CD4-positive, alpha-beta memory T cell (primary cell): ENCODE measurements around the gene HCAR3. TPM values are rescaled to one million over a fixed set of nuclear protein-coding genes. Genes with fewer than 3 reads are reported as not detected.
"Not testable (repeated sequence)": the region's sequence is repeated elsewhere in the genome, so short reads cannot be mapped to it uniquely, and the experiment has no call there.

Experiments used
- CTCF ChIA-PET: fragments of 350-600 bp; sonication (Branson Sonifier 250); formaldehyde crosslinking; loops from one replicate; lab custom pipeline; 2021; ENCODE audit warnings: inconsistent platforms; ENCODE audit not compliant: partially characterized antibody; lab: Charles Lee
- POLR2A ChIA-PET: fragments of 350-600 bp; sonication (Branson Sonifier 250); formaldehyde crosslinking; loops from one replicate; lab custom pipeline; 2021; ENCODE audit not compliant: partially characterized antibody; lab: Charles Lee
- DNase-seq, 5 donors: peaks; one replicate each; pipeline versions ENCODE4 v3.0.0 to v3.0.0-alpha.2; 2020 to 2022; ENCODE audit warnings: mixed read lengths in 1 of 5
- H3K27ac ChIP-seq: one replicate; pipeline ENCODE4 v1.7.0; 2013; ENCODE audit warnings: low read depth, low read length
- H3K27me3 ChIP-seq: 2 replicates; pipeline ENCODE4 v1.7.0; 2013; ENCODE audit warnings: mild to moderate bottlenecking, low read length, moderate library complexity; ENCODE audit not compliant: insufficient read depth
- H3K36me3 ChIP-seq: 2 replicates; pipeline ENCODE4 v1.7.0; 2013; ENCODE audit warnings: mild to moderate bottlenecking, low read length, moderate library complexity; ENCODE audit not compliant: insufficient read depth
- H3K4me1 ChIP-seq: 2 replicates; pipeline ENCODE4 v1.7.0; 2013; ENCODE audit warnings: mild to moderate bottlenecking, low read length, moderate library complexity; ENCODE audit not compliant: insufficient read depth
- H3K4me3 ChIP-seq, 2 donors: one replicate each; pipeline ENCODE4 v1.7.0; 2013; ENCODE audit warnings: low read length in 2 of 2, mild to moderate bottlenecking in 1 of 2
- H3K9me3 ChIP-seq, 2 donors: one replicate each; pipeline ENCODE4 v1.7.0; 2013; ENCODE audit warnings: low read length in 2 of 2, control low read depth in 1 of 2; ENCODE audit not compliant: control insufficient read depth in 1 of 2
- H3K27ac Mint-ChIP-seq, 7 donors: one replicate each; pipeline ENCODE4 v1.8.0; 2020 to 2021; ENCODE audit warnings: mixed read lengths in 7 of 7, mild to moderate bottlenecking in 6 of 7, inconsistent platforms in 3 of 7, moderate library complexity in 3 of 7
- H3K27me3 Mint-ChIP-seq, 2 donors: one replicate each; pipeline ENCODE4 v1.8.0; 2020 to 2021; ENCODE audit warnings: mixed read lengths in 2 of 2
- H3K36me3 Mint-ChIP-seq, 2 donors: one replicate each; pipeline ENCODE4 v1.8.0; 2020 to 2021; ENCODE audit warnings: mixed read lengths in 2 of 2, inconsistent platforms in 1 of 2, mild to moderate bottlenecking in 1 of 2
- H3K4me1 Mint-ChIP-seq, 4 donors: one replicate each; pipeline ENCODE4 v1.8.0; 2020 to 2021; ENCODE audit warnings: mixed read lengths in 4 of 4, mild to moderate bottlenecking in 1 of 4
- H3K4me3 Mint-ChIP-seq, 8 donors: one replicate each; pipeline ENCODE4 v1.8.0; 2020 to 2021; ENCODE audit warnings: mixed read lengths in 8 of 8, mild to moderate bottlenecking in 7 of 8, moderate library complexity in 6 of 8, inconsistent platforms in 3 of 8
- H3K9me3 Mint-ChIP-seq, 8 donors: one replicate each; pipeline ENCODE4 v1.8.0; 2020 to 2021; ENCODE audit warnings: mixed read lengths in 8 of 8, mild to moderate bottlenecking in 5 of 8, inconsistent platforms in 3 of 8, moderate library complexity in 1 of 8
- intact Hi-C: fragments of 100-400 bp; cut with micrococcal nuclease; formaldehyde crosslinking; loops from one replicate; pipeline ENCODE4 v1.15.1; 2023
- polyA plus RNA-seq, 2 donors: library from polyadenylated mRNA; unstranded; fragments of 300-500 nt; fragmentation: Illumina TruSeq; gene quantifications; one replicate each; pipeline ENCODE4 v1.2.3, GENCODE V29; 2021
- total RNA-seq, 2 experiments: library from RNA; stranded (reverse); gene quantifications; one replicate each; pipeline ENCODE4 v1.2.3, GENCODE V29; 2021

HCAR3 gene
- total RNA-seq: not detected
- not detected for polyA plus RNA-seq

DNA sequence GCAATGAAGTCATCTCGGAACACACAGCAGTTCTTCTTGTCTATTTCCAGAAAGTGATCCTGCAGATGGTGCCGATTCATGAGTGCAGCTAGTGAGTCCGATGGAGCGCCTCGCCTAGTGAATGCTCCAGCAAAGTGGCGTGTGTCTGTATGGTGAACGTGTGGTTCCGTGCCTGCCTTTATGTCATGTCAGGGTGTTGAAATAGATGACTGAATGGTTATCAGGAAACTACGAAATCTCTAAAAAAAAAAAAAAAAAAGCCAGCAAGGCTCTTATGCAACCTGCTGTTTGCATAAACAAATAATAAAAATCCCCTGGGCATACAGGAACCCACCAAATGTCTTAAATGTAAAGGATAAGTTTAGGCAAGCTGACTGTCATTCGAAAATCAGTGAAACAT lies at the start of gene HCAR3:
Gene HCAR3, minus strand, starts transcription at position 154 of the 400 bp plus-strand sequence. Its CDS starts 74 bp downstream, at position 80.
- CTCF ChIA-PET, H3K4me1 Mint-ChIP-seq, intact Hi-C loops, H3K4me3 Mint-ChIP-seq, H3K36me3 ChIP-seq, H3K9me3 ChIP-seq, POLR2A ChIA-PET, H3K27ac Mint-ChIP-seq, H3K36me3 Mint-ChIP-seq, H3K27ac ChIP-seq, H3K4me1 ChIP-seq, H3K27me3 ChIP-seq, H3K4me3 ChIP-seq, DNase-seq, H3K27me3 Mint-ChIP-seq, H3K9me3 Mint-ChIP-seq: not testable (repeated sequence)

DNA sequence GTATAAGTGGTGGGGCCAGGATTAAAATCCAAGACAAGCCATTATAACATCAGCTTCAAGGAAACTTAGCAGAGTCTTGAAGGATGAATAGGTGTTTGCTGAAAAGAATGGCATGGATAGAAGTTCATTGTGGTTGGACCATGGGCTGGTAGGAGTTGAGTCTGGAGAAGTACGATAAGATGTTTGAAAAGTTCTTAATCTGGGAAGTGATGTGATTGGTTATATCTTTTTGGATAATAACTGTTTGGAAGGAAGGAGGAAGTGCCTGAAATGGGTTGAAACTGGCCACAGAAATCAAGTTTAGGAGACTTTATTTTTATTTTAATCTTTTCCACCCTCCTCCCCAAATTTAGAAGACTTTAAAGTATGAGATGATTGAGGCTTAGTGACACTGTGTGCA lies 41.0 kb upstream of the HCAR3 start:
- H3K27me3 ChIP-seq: no peaks in the 10 kb centered on the region
- peak overlapping the region in 1 of 8 donors; percentile 40 for H3K4me3 Mint-ChIP-seq
- peaks cover 45% of the 10 kb centered on the region for H3K36me3 ChIP-seq
- H3K4me3 ChIP-seq: no peak overlapping the region
- POLR2A ChIA-PET: no interaction called here
- DNase-seq: no peak
- H3K27ac Mint-ChIP-seq: peak overlapping the region in 2 of 7 donors; percentile 35 to 77
- no peaks in the 10 kb centered on the region for H3K9me3 Mint-ChIP-seq
- H3K36me3 Mint-ChIP-seq: peaks cover 42 to 72% of the 10 kb centered on the region in 2 donors
- H3K9me3 ChIP-seq: no peaks in the 10 kb centered on the region
- peaks cover 33 to 59% (median 44%) of the 10 kb centered on the region in 4 donors for H3K4me1 Mint-ChIP-seq
- intact Hi-C loops: no loop called here
- CTCF ChIA-PET: no interaction called here
- no peaks in the 10 kb centered on the region for H3K27me3 Mint-ChIP-seq
- H3K4me1 ChIP-seq: peaks cover 21% of the 10 kb centered on the region
- no peak overlapping the region for H3K27ac ChIP-seq

DNA sequence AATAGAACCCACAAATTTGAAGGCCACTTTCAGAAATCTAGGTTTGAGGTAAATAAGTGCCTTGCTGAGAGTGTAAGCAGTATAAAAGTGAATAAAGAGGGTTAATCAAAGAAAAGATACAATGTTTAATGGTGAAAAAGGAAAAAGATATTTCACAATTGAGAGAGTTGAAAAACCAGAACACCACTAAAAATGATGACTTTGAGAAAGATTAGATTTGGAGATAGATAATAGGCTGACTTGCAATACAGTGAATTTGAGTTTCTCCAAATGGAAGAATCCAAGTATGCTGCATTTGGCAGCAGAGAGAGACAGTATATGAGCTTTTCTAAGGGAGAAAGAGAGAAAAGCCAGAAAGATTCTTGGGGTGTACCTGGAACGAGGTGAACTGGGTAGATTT lies 38.2 kb upstream of the HCAR3 start:
- Histone ChIP-seq H3K36me3 (peaks cover 37% of the 10 kb centered on the region), H3K9me3 (no peaks in the 10 kb centered on the region), H3K27ac (no peak overlapping the region), H3K27me3 (no peaks in the 10 kb centered on the region), H3K4me3 (no peak overlapping the region), H3K4me1 (peaks cover 25% of the 10 kb centered on the region)
- Mint-ChIP-seq H3K9me3 (peaks cover 0 to 2% (median 0%) of the 10 kb centered on the region in 8 donors), H3K27me3 (no peaks in the 10 kb centered on the region), H3K4me1 (peaks cover 37 to 70% (median 51%) of the 10 kb centered on the region in 4 donors), H3K27ac (peak overlapping the region in 5 of 7 donors; percentile 10 to 96 (median 84)), H3K36me3 (peaks cover 37 to 58% of the 10 kb centered on the region in 2 donors), H3K4me3 (peak overlapping the region in 1 of 8 donors; percentile 37)
- intact Hi-C loops: no loop called here
- ChIA-PET CTCF (no interaction called here), POLR2A (interaction anchor here (3.2 kb wide), 1 partner anchor 254 kb away, joined by 14 read pairs; the partner anchor contains the start of gene ZCCHC8)
- DNase-seq: no peak

DNA sequence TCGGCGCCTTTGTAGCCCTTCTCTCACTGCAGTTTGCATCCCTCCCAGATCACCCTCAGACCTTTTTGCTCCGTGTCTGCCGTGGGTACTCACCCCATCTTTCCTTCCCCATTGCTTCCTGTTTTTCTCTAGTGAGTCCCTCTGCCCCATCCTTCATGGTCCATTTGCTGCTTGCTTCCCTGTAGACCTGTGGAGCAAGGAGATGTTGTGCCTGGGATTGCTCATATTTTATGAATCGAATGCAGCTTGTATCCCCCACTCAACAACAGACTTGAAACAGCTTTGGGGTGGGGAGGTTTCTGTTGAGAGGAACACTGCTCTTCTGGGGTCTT lies 36.7 kb upstream of the HCAR3 start:
- H3K9me3 ChIP-seq: no peaks in the 10 kb centered on the region
- no peaks in the 10 kb centered on the region for H3K27me3 ChIP-seq
- H3K4me3 ChIP-seq: peak overlapping the region; percentile 64 to 77
- ChIA-PET POLR2A (interaction anchor here (0.6 to 3.2 kb wide), 14 partner anchors 9 to 918 kb away, joined by 3 to 14 read pairs (median 3); partner anchors contain the start of genes CCDC62, DIABLO, KNTC1 and MPHOSPH9), CTCF (interaction anchor here (1.1 to 2.1 kb wide), 6 partner anchors 11 to 354 kb away, joined by 3 to 15 read pairs (median 4); no protein-coding TSS in a partner anchor)
- peaks cover 29% of the 10 kb centered on the region for H3K36me3 ChIP-seq
- H3K27me3 Mint-ChIP-seq: no peaks in the 10 kb centered on the region
- peak in 1 of 5 donors; percentile 3 for DNase-seq
- H3K9me3 Mint-ChIP-seq: peaks cover 0 to 2% (median 0%) of the 10 kb centered on the region in 8 donors
- peak overlapping the region; percentile 87 for H3K27ac ChIP-seq
- peaks cover 37 to 66% (median 50%) of the 10 kb centered on the region in 4 donors for H3K4me1 Mint-ChIP-seq
- H3K27ac Mint-ChIP-seq: peak overlapping the region; percentile 90 to 99 (median 97)
- peaks cover 34 to 50% of the 10 kb centered on the region in 2 donors for H3K36me3 Mint-ChIP-seq
- H3K4me3 Mint-ChIP-seq: peak overlapping the region; percentile 93 to 97 (median 94)
- peaks cover 19% of the 10 kb centered on the region for H3K4me1 ChIP-seq
- intact Hi-C loops: no loop called here

DNA sequence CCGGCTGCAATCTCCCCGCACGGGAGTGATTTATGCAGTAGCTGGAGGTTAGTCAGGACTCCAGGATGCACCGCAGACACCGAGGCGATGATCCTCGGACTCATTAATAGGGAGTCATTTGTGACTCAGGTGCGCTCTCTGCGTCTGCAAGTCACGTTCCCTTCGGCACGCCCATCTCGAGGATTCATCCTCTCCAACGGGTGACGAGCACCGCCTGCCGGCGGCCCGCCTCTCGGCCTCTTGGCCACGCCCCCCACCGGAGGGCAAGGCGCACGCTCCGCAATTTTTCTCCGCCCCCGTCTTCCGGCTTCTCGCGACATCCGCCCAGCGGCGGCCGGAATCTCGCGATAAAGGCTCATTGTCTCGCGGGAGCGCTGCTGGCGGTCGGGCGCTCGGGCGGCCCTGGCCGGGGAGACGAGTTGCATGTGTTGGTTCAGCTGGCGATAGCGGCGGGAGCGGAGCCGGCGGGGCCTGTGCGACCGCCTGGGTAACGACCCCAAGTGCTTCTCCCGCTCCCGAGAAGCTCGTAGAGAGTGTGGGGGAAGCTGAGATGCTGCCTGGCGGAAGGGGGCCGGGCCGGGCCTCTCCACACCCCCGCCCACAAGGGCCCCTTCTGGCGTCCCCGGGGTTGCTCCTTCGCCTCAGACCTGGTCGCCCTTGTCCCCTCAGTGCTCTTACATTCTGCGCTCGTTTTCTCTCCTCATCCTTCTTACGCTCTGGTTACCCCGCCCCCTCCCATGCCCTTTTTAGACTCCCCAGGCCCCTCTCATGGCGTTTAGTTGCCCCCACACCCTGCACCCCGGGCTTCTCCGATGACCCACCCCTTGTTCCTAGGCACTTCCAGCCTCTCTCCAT lies 36.1 kb upstream of the HCAR3 start, which contains the start of gene DENR:
Gene DENR, plus strand, starts transcription at position 361 of the 855 bp plus-strand sequence. CDS start 878 bp downstream, outside the sequence.
- H3K9me3 Mint-ChIP-seq: peaks cover 0 to 2% (median 0%) of the 10 kb centered on the region in 8 donors
- Histone ChIP-seq H3K27ac (peak within 1 kb of the TSS; percentile 87), H3K4me1 (peaks cover 19% of the 10 kb centered on the region), H3K27me3 (no peaks in the 10 kb centered on the region), H3K4me3 (peak within 1 kb of the TSS; percentile 64 to 77), H3K9me3 (no peaks in the 10 kb centered on the region), H3K36me3 (peaks cover 24% of the 10 kb centered on the region)
- intact Hi-C loops: loop anchor here (1.0 kb wide), 5 partner anchors 22 to 353 kb away; partner anchors contain the start of genes CCDC62 and KNTC1
- no peaks in the 10 kb centered on the region for H3K27me3 Mint-ChIP-seq
- H3K4me1 Mint-ChIP-seq: peaks cover 35 to 60% (median 47%) of the 10 kb centered on the region in 4 donors
- peak within 1 kb of the TSS; percentile 90 to 99 (median 97) for H3K27ac Mint-ChIP-seq
- ChIA-PET CTCF (interaction anchor here (0.8 to 2.1 kb wide), 8 partner anchors 11 to 353 kb away, joined by 3 to 15 read pairs (median 4); no protein-coding TSS in a partner anchor), POLR2A (interaction anchor here (0.8 to 3.2 kb wide), 14 partner anchors 9 to 918 kb away, joined by 3 to 14 read pairs (median 3); partner anchors contain the start of genes CCDC62, DIABLO, KNTC1 and MPHOSPH9)
- DNase-seq: peak; percentile 99 to 100 (median 99)
- H3K4me3 Mint-ChIP-seq: peak within 1 kb of the TSS; percentile 93 to 97 (median 94)
- H3K36me3 Mint-ChIP-seq: peaks cover 32 to 47% of the 10 kb centered on the region in 2 donors

DNA sequence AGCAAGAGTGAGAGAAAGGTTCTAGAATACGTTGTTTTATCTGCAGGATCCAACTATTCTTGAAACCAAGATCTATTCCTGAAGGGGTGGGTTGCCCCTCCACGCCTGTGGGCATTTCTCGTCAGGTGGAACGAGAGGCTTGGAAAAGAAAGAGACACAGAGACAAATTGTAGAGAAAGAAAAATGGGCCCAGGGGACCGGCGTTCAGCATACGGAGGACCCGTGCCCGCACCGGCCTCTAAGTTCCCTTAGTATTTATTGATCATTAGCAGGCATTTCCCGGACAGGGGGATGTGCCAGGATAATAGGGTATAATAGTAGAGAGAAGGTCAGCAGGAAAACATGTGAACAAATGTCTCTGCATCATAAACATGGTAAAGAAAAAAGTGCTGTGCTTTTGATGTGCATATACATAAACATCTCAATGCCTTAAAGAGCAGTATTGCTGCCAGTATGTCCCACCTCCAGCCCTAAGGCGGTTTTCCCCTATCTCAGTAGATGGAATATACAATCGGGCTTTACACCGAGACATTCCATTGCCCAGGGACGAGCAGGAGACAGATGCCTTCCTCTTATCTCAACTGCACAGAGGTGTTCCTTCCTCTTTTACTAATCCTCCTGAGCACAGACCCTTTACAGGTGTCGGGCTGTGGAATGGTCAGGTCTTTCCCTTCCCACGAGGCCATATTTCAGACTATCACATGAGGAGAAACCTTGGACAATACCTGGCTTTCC lies 34.3 kb upstream of the HCAR3 start:
- Mint-ChIP-seq H3K27ac (peak overlapping the region; percentile 35 to 97 (median 90)), H3K4me3 (peak overlapping the region in 5 of 8 donors; percentile 45 to 78 (median 74)), H3K36me3 (peaks cover 18 to 31% of the 10 kb centered on the region in 2 donors), H3K4me1 (peaks cover 22 to 45% (median 33%) of the 10 kb centered on the region in 4 donors)
- H3K9me3 ChIP-seq, CTCF ChIA-PET, H3K9me3 Mint-ChIP-seq, H3K27ac ChIP-seq, intact Hi-C loops, H3K27me3 Mint-ChIP-seq, H3K27me3 ChIP-seq, H3K4me3 ChIP-seq, DNase-seq, H3K36me3 ChIP-seq, POLR2A ChIA-PET: not testable (repeated sequence)
- peaks cover 19% of the 10 kb centered on the region for H3K4me1 ChIP-seq
